HG03139 (cell line): ENCODE measurements around the gene MRPS15.
"Not testable (repeated sequence)": the region's sequence is repeated elsewhere in the genome, so short reads cannot be mapped to it uniquely, and the experiment has no call there.

Experiments used
- ATAC-seq: cut with Tn5 transposase; IDR thresholded peaks from one replicate; pipeline ENCODE4 v1.9.1; 2021; ENCODE audit not compliant: unreplicated experiment

Gene MRPS15

GRCh38 chr1:36463803-36464604, at the start of gene MRPS15:
TSS of gene MRPS15 (minus strand) at chr1:36464384. CDS start at chr1:36464275, 109 bp downstream.
- peak; percentile 94 for ATAC-seq

GRCh38 chr1:36512842-36513241, 48.7 kb upstream of the MRPS15 start:
- no peak for ATAC-seq

- ATAC-seq, result no peak
Measured at GRCh38 chr1:36511804-36512798, 47.9 kb upstream of the MRPS15 start.

- ATAC-seq, result not testable (repeated sequence)
Measured at GRCh38 chr1:36511220-36511619, 47.0 kb upstream of the MRPS15 start.

- no peak for ATAC-seq
Measured at GRCh38 chr1:36510418-36510817, 46.2 kb upstream of the MRPS15 start.

- ATAC-seq, result no peak
Measured at GRCh38 chr1:36508257-36508656, 44.1 kb upstream of the MRPS15 start.

GRCh38 chr1:36506276-36506920, 42.2 kb upstream of the MRPS15 start:
- no peak for ATAC-seq

- no peak for ATAC-seq
Measured at GRCh38 chr1:36503733-36504132, 39.5 kb upstream of the MRPS15 start.

- no peak for ATAC-seq
Measured at GRCh38 chr1:36503159-36503558, 39.0 kb upstream of the MRPS15 start.

GRCh38 chr1:36502616-36503015, 38.4 kb upstream of the MRPS15 start:
- ATAC-seq, result no peak

- not testable (repeated sequence) for ATAC-seq
Measured at GRCh38 chr1:36501911-36502310, 37.7 kb upstream of the MRPS15 start.

- no peak for ATAC-seq
Measured at GRCh38 chr1:36497207-36497606, 33.0 kb upstream of the MRPS15 start.

GRCh38 chr1:36494971-36495370, 30.8 kb upstream of the MRPS15 start:
- ATAC-seq, result no peak

- no peak for ATAC-seq
Measured at GRCh38 chr1:36493524-36493923, 29.3 kb upstream of the MRPS15 start.

- ATAC-seq, result no peak
Measured at GRCh38 chr1:36492491-36492890, 28.3 kb upstream of the MRPS15 start.

GRCh38 chr1:36489258-36490051, 25.3 kb upstream of the MRPS15 start:
- not testable (repeated sequence) for ATAC-seq

GRCh38 chr1:36487906-36488305, 23.7 kb upstream of the MRPS15 start:
- ATAC-seq, result no peak

- not testable (repeated sequence) for ATAC-seq
Measured at GRCh38 chr1:36487336-36487725, 23.1 kb upstream of the MRPS15 start.

- ATAC-seq, result no peak
Measured at GRCh38 chr1:36486439-36487335, 22.5 kb upstream of the MRPS15 start.
